H1 (cell line): ENCODE measurements around the gene ANKS1A. TPM values are rescaled to one million over a fixed set of nuclear protein-coding genes. Genes with fewer than 3 reads are reported as not detected.

Experiments
- CBX8 ChIP-seq: fragments of 300-800, 300-1000 bp; sonication (generic); IDR thresholded peaks from 2 replicates; pipeline ENCODE4 v1.7.1; 2016; ENCODE audit warnings: low read depth, low read length, borderline replicate concordance
- EGR1 ChIP-seq: IDR thresholded peaks from 2 replicates; pipeline ENCODE4 v1.6.1; 2011; ENCODE audit warnings: low read depth, low read length, borderline replicate concordance
- JUND ChIP-seq: IDR thresholded peaks from 2 replicates; pipeline ENCODE4 v1.6.1; 2011; ENCODE audit warnings: mild to moderate bottlenecking, improper control_type of control experiment, low read length
- NANOG ChIP-seq: IDR thresholded peaks from 2 replicates; pipeline ENCODE4 v1.6.1; 2011; ENCODE audit warnings: low read length, low read depth, mild to moderate bottlenecking, inconsistent platforms; ENCODE audit not compliant: insufficient read depth, poor library complexity, severe bottlenecking
- POU5F1 ChIP-seq: IDR thresholded peaks from 2 replicates; pipeline ENCODE4 v1.6.1; 2011; ENCODE audit warnings: low read depth, mild to moderate bottlenecking, low read length, moderate library complexity
- polyA plus RNA-seq, 7 experiments: library from polyadenylated mRNA; depleted of rRNA in 3 of 7; stranded (reverse) in 5 of 7; unstranded in 2 of 7; fragments of >200 nt in 5 of 7; fragments of 200-250 nt in 2 of 7; gene quantifications; 1 replicate in 5 of 7; 2 replicates in 1 of 7; 4 replicates in 1 of 7; pipeline versions ENCODE4 v1.2.1 to v1.2.3, GENCODE V29; 2011 to 2013; ENCODE audit warnings: missing spikeins in 2 of 7, mixed read lengths in 2 of 7
- total RNA-seq: library from RNA; stranded (reverse); fragmentation: NEBNext Ultra II Directional; extraction: Animal tissue kit (Norgen Biotek cat#: 25700); gene quantifications from 2 replicates; pipeline ENCODE4 v1.2.1, GENCODE V29; 2021

ANKS1A gene
- total and polyA plus RNA-seq, 2 of the 8 experiments (the other 6 are each of a cell fraction or from before 2014, with no cell fraction given): 9.8 to 30.9 TPM

DNA sequence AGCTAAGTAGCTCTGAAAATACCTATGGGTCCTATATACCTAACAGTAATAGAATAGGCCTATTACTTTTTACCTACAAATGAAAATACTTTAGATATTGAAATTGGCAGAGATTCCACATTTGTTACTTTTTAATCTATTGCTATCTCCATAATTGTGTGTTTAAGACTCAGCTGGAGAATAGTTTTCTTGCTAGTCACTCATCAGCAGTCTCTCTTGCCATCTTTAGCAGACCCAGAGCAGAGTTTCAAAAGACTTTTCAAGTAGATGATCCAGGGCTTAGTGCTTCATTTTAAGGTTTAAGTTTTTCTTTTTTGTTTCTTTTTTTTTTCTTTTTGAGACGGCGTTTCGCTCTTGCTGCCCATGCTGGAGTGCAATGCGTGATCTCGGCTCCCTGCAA, 12.9 kb downstream of the ANKS1A start (continued):
- TF ChIP-seq EGR1: no peak
- TF ChIP-seq CBX8: no peak
- TF ChIP-seq NANOG: no peak
- TF ChIP-seq JUND: no peak
- no peak for TF ChIP-seq POU5F1
